B cell (primary cell): ENCODE data around the gene DLG2.

Source experiments
- CTCF ChIP-seq: fragments of 200-600 bp; IDR thresholded peaks from one replicate; pipeline ENCODE4 v1.8.0; 2022; ENCODE audit warnings: antibody characterized with exemption, mild to moderate bottlenecking
- EZH2 ChIP-seq: IDR thresholded peaks from 2 replicates; pipeline ENCODE4 v1.6.1; 2012; ENCODE audit warnings: borderline replicate concordance, low read depth, mild to moderate bottlenecking, moderate library complexity, low read length; ENCODE audit not compliant: insufficient read depth, poor library complexity, severe bottlenecking

GRCh38 chr11:84865257-84865656, 761.9 kb downstream of the DLG2 start:
- TF ChIP-seq CTCF: no peak
- no peak for TF ChIP-seq EZH2
